T47D (cell line): ENCODE results near the gene MAPK7.

Experiments
- DNase-seq, 2 experiments: peaks; one replicate each; pipeline versions ENCODE4 v3.0.0 to v3.0.0-alpha.2; 2011 to 2012; ENCODE audit warnings: low read depth in 1 of 2, low spot score in 1 of 2
- JUND ChIP-seq: IDR thresholded peaks from 2 replicates; pipeline ENCODE4 v1.6.1; 2012; ENCODE audit warnings: low read depth
- in situ Hi-C: cut with HindIII; loops from 2 replicates; pipeline ENCODE4 v1.10.0; 2016; ENCODE audit warnings: low sequenced_read_pairs, low pct_unique_long_range_greater_than_20kb

The MAPK7 gene

GRCh38 chr17:19409066-19409465, 30.8 kb downstream of the MAPK7 start:
- no peak for TF ChIP-seq JUND
- in situ Hi-C loops, result no loop called here
- no peak for DNase-seq

- no peak for TF ChIP-seq JUND
- no peak for DNase-seq
- in situ Hi-C loops, result no loop called here
These were observed 31.2 kb downstream of the MAPK7 start for GRCh38 chr17:19409509-19409908.

GRCh38 chr17:19410091-19410490, 31.8 kb downstream of the MAPK7 start:
- in situ Hi-C loops, result no loop called here
- DNase-seq, result no peak
- TF ChIP-seq JUND, result no peak

- TF ChIP-seq JUND, result no peak
- no peak for DNase-seq
- in situ Hi-C loops, result no loop called here
These were observed 32.8 kb downstream of the MAPK7 start, which contains the start of gene RNF112 for GRCh38 chr17:19410875-19411620. TSS of gene RNF112 (plus strand) at chr17:19411232. CDS start at chr17:19411409, 177 bp downstream.

GRCh38 chr17:19411631-19412030, 33.3 kb downstream of the MAPK7 start:
- no peak for TF ChIP-seq JUND
- in situ Hi-C loops, result no loop called here
- no peak for DNase-seq

- TF ChIP-seq JUND, result no peak
- DNase-seq, result no peak
- in situ Hi-C loops, result no loop called here
These were observed 34.2 kb downstream of the MAPK7 start for GRCh38 chr17:19412510-19412909.

- in situ Hi-C loops, result no loop called here
- no peak for TF ChIP-seq JUND
- DNase-seq, result no peak
These were observed 34.7 kb downstream of the MAPK7 start for GRCh38 chr17:19412984-19413383.

GRCh38 chr17:19413761-19414160, 35.5 kb downstream of the MAPK7 start:
- TF ChIP-seq JUND, result no peak
- in situ Hi-C loops, result no loop called here

GRCh38 chr17:19414396-19415280, 36.3 kb downstream of the MAPK7 start:
- DNase-seq, result no peak
- no peak for TF ChIP-seq JUND
- in situ Hi-C loops, result no loop called here

More at GRCh38 chr17:19413761-19414160, 35.5 kb downstream of the MAPK7 start:
- no peak for DNase-seq

- in situ Hi-C loops, result no loop called here
- DNase-seq, result no peak
- no peak for TF ChIP-seq JUND
These were observed 37.0 kb downstream of the MAPK7 start for GRCh38 chr17:19415311-19415710.

GRCh38 chr17:19415806-19416775, 37.8 kb downstream of the MAPK7 start:
- TF ChIP-seq JUND, result no peak
- in situ Hi-C loops, result no loop called here
- no peak for DNase-seq

- no peak for DNase-seq
- in situ Hi-C loops, result no loop called here
- TF ChIP-seq JUND, result no peak
These were observed 39.3 kb downstream of the MAPK7 start for GRCh38 chr17:19417611-19418010.
